Fibroblast of pulmonary artery (primary cell): ENCODE measurements around the gene SECISBP2.
A peak's percentile ranks its signal among the peaks of the same experiment; 100 is the strongest.
"Not testable (repeated sequence)": the region's sequence is repeated elsewhere in the genome, so short reads cannot be mapped to it uniquely, and the experiment has no call there.

Experiments
- DNase-seq: peaks from one replicate; pipeline ENCODE4 v3.0.0-alpha.2; 2010; ENCODE audit warnings: low read depth
- H3K4me3 ChIP-seq: replicated peaks from 2 replicates; pipeline ENCODE4 v1.5.1; 2011; ENCODE audit warnings: low read depth, mild to moderate bottlenecking, control low read depth, low read length, moderate library complexity
- TF ChIP-seq, protein P1 (sequence below): IDR thresholded peaks from 2 replicates; pipeline ENCODE4 v1.5.1; 2011; ENCODE audit warnings: mild to moderate bottlenecking, control low read depth, low read length, inconsistent platforms; ENCODE audit errors: missing control alignments

SECISBP2 gene, protein sequence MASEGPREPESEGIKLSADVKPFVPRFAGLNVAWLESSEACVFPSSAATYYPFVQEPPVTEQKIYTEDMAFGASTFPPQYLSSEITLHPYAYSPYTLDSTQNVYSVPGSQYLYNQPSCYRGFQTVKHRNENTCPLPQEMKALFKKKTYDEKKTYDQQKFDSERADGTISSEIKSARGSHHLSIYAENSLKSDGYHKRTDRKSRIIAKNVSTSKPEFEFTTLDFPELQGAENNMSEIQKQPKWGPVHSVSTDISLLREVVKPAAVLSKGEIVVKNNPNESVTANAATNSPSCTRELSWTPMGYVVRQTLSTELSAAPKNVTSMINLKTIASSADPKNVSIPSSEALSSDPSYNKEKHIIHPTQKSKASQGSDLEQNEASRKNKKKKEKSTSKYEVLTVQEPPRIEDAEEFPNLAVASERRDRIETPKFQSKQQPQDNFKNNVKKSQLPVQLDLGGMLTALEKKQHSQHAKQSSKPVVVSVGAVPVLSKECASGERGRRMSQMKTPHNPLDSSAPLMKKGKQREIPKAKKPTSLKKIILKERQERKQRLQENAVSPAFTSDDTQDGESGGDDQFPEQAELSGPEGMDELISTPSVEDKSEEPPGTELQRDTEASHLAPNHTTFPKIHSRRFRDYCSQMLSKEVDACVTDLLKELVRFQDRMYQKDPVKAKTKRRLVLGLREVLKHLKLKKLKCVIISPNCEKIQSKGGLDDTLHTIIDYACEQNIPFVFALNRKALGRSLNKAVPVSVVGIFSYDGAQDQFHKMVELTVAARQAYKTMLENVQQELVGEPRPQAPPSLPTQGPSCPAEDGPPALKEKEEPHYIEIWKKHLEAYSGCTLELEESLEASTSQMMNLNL

DNA sequence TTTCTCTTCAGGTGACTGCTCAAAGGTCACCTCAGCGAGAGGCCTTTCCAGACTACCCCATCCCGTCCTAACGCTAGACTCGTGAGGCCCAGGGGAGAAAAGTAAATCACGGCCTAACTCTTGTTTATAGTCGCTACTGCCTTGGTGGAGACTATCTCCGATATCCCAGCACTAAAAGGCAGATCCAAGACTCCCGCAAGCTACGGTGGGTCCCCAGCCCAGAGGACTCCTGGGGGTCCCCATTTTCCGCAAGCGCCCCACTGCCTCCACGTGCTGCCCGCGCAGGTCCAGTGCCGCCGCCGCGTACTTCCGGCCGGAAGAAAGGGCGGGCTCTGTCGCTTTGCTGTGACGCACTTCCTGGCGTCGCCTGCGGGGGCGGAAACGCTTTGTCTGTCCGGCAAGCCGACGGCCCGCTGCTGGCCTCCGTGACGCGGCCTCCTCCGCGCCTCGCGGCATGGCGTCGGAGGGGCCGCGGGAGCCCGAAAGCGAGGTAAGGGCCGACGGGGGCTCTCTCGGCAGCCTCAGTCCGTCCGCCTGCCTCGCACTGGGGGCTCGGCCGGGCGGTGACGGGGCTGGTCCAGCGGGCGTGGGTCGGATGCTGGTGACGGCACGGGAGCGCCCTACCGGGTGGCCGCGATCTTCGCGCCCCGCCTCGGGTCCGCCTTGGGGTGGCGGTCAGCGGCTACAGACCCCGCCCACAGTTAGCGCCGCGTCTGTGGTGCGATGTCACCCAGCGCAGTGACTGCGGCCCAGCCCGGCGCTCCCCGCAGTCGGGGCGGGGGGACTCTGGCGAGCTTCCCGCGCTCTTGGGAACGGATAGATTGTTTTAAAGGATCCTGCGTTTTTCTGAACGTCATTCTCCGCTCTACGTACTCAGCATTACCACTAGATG, at the start of gene SECISBP2:
TSS of gene SECISBP2 (plus strand) at position 378 of the 892 bp plus-strand sequence. CDS start at position 455, 77 bp downstream.
- TF ChIP-seq, protein P1, sequence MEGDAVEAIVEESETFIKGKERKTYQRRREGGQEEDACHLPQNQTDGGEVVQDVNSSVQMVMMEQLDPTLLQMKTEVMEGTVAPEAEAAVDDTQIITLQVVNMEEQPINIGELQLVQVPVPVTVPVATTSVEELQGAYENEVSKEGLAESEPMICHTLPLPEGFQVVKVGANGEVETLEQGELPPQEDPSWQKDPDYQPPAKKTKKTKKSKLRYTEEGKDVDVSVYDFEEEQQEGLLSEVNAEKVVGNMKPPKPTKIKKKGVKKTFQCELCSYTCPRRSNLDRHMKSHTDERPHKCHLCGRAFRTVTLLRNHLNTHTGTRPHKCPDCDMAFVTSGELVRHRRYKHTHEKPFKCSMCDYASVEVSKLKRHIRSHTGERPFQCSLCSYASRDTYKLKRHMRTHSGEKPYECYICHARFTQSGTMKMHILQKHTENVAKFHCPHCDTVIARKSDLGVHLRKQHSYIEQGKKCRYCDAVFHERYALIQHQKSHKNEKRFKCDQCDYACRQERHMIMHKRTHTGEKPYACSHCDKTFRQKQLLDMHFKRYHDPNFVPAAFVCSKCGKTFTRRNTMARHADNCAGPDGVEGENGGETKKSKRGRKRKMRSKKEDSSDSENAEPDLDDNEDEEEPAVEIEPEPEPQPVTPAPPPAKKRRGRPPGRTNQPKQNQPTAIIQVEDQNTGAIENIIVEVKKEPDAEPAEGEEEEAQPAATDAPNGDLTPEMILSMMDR: peak; percentile 74
- peak; percentile 98 for DNase-seq
- H3K4me3 ChIP-seq: peak within 1 kb of the TSS; percentile 69

DNA sequence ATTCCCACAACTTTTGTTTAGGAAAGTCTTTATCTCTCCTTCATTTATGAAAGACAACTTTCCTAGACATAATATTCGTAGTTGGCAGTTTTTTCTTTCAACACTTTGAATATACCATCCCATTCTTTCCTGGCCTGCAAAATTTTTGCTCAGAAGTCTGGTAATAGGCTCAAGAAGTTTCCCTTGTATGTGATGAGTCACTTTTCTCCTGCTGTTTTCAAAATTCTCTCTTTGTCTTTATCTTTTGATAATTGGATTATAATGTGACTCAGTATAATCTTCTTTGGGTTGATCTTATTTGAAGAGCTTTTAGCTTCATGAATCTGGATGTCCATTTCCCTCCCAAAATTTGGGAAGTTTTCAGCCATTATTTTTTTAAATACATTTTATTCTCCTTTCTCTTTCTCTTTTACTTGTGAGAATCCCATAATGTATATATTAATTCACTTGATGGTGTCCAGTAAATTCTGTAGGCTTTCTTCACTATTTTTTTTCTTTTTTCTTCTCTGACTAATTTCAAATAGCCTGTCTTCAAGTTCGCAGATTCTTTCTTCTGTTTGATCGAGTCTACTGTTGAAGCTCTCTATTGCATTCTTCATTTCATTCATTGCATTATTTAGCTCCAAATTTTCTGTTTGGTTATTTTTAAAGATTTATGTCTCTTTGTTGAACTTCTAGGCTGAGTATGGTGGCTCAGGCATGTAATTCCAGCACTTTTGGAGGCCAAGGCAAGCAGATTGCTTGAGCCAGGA, 44.6 kb upstream of the SECISBP2 start:
- no peak overlapping the region for H3K4me3 ChIP-seq
- DNase-seq: no peak
- TF ChIP-seq, protein P1: no peak

DNA sequence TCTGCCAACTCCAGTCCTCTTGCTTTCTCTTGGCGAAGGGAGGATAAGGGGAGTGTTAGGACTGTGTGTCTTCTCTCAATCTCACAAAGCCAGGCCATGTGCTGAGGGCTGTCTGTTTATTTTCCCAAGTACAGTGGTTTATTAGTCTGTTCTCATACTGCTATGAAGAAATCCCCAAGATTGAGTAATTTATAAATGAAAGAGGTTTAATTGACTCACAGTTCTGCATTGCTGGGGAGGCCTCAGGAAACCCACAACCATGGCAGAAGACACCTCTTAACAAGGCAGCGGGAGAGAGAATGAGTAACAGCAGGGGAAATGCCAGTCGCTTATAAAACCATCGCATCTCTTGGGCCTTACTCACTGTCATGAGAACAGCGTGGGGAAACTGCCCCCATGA, 43.5 kb upstream of the SECISBP2 start:
- DNase-seq: peak; percentile 86
- TF ChIP-seq, protein P1: no peak
- H3K4me3 ChIP-seq: no peak overlapping the region

GRCh38 chr9:89276040-89276439, 42.3 kb upstream of the SECISBP2 start:
- not testable (repeated sequence) for H3K4me3 ChIP-seq

DNA sequence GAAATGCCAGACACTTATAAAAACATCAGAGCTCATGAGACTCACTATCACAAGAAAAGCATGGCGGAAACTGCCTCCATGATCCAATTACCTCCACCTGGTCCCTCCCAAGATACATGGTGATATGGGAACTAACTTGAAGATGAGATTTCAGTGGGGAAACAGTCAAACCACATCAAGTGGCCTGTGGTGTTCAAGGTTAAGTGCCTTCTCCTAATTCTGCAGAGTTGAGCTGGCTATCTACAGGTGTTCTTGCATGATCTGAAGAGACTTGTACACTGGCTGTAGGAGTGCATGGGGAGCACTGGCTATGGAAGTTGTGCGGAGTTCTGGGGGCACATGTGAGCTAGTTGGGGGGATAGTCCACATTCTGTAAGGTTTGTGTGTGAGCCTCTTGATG, 41.3 kb upstream of the SECISBP2 start:
- no peak overlapping the region for H3K4me3 ChIP-seq
- no peak for DNase-seq
- TF ChIP-seq, protein P1: no peak

More at GRCh38 chr9:89276040-89276439, 42.3 kb upstream of the SECISBP2 start:
- not testable (repeated sequence) for DNase-seq

GRCh38 chr9:89277454-89277853, 40.8 kb upstream of the SECISBP2 start:
- H3K4me3 ChIP-seq: no peak overlapping the region
- TF ChIP-seq, protein P1: no peak
- DNase-seq: peak; percentile 20
